Measurements from ENCODE around the gene PCNT.
"Not testable (repeated sequence)": the region's sequence is repeated elsewhere in the genome, so short reads cannot be mapped to it uniquely, and the experiment has no call there.

PCNT gene

DNA sequence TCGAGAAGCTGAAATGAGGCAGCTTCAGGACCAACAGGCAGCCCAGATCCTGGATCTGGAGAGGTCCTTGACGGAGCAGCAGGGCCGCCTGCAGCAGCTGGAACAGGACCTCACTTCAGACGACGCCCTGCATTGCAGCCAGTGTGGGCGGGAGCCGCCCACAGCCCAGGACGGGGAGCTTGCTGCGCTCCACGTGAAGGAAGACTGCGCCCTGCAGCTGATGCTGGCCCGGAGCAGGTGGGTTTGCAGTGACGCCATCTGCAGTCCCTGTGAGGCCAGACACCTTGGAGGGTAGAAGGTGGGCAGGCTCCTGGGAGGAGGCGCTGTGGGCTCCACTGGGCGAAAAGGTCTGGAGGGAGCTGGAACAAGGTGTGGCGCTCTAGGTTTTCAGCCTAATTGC is 39.7 kb downstream of the PCNT start:
- DNase-seq, result no peak

DNA sequence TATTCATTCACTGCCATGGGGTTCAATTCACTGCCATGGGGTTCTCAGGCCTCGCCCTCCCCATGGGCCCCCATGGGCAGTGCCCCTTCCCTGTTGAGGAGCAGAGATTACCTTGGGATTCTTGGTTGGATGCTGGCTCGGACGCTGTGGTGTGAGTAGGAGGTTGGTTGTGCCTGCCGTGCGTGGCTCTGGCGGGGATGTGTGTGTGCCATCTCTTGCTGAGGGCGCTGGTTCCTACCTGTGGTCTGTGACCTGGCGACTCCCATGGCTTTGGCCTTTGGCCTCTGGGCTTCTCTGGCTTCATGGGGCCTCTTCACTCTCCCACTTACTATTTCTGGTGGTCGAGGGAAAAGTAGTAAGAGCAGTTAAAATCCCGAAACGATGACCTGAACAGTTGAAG is 42.1 kb downstream of the PCNT start:
- DNase-seq, result no peak

DNA sequence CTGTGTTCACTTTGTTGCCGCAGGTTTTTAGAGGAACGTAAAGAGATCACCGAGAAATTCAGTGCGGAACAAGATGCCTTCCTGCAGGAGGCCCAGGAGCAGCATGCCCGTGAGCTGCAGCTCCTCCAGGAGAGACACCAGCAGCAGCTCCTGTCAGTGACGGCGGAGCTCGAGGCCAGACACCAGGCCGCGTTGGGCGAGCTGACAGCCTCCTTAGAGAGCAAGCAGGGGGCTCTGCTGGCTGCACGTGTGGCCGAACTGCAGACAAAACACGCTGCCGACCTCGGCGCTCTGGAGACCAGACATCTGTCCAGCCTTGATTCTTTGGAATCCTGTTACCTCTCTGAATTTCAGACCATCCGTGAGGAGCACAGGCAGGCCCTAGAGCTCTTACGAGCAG is 42.6 kb downstream of the PCNT start:
- DNase-seq, result no peak

DNA sequence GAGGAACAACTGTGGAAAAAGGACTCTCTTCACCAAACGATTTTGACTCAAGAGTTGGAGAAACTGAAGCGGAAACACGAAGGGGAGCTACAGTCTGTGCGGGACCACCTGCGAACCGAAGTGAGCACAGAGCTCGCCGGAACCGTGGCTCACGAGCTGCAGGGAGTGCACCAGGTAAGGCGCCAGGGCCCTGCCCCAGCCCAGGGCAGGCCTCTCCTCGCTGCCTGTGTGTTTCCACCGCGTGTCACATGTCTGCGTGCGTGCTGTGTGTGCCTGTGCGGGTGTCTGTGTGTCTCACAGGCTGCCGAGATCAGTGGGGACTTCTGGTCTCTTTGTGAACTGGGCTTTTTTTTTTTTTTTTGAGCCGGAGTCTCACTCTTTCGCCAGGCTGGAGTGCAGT is 43.0 kb downstream of the PCNT start:
- no peak for DNase-seq

DNA sequence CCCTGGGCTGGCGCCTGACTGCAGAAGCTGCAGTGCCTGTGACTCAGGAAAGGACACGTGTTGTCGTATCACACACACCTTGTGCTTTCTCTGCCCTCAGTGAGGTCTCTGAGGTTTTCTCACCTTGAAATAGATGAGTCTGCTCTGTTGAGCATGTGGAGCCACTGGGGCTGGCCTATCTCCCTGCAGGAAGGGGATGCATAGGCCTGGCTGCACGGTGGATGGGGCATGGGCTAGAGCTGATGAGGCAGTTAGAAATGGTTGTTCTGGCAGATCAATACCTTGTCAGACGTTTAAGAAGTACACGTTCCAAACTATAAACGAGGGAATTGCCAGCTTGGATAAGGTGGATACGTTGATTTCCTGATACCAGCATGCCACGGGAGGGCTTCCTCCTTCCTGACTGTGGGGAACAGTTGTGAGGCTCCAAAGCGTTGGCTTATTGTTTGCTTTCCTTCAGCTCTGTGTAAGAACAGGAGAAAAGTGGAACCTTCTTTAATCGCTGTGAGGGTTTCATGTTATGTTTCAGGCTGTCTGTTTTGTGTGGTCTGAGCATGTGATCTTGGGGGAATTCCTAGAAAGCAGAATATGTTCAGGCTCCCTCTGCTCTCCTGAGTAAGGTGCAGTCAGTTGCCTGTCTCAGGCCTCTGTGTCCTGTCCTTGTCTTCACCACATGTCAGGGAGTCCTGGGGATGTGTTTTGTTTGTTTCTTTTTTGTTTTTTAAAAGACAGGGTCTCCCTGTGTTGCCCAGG is 44.8 kb downstream of the PCNT start:
- no peak for DNase-seq

DNA sequence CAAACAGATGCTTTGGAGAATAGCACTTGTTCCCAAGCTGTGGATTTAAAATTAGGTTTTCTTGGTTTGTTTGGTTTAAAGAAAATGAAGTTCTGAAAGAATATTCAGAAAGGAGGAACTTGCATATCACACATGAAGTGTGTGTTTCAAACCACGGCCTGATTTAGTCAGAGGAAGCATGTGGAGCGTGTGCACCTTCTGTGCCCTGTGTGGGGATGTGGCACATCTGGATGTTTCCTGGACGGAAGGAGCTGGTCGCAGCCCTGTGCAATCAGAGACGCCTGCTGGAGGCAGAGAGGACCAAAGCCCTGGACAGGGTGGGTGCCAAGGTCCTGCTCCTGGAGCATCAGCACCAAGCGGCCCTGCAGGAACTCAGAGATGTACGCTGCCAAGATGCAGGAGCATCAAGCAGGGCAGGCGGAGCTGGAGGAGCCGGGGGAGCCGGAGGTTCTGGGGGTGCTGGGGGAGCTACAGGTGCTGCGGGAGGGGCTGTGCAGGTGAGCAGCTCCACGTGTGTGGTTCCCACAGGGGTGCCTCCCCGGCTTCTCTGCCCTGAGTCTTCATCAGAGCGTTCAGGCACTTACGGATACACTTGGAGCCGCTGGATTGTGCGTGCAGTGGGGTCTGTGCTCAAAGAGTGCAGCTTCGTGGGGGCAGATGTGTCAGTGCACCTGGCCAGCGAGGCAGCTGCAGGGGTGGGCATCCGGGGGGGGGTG is 45.7 kb downstream of the PCNT start:
- DNase-seq, result no peak

DNA sequence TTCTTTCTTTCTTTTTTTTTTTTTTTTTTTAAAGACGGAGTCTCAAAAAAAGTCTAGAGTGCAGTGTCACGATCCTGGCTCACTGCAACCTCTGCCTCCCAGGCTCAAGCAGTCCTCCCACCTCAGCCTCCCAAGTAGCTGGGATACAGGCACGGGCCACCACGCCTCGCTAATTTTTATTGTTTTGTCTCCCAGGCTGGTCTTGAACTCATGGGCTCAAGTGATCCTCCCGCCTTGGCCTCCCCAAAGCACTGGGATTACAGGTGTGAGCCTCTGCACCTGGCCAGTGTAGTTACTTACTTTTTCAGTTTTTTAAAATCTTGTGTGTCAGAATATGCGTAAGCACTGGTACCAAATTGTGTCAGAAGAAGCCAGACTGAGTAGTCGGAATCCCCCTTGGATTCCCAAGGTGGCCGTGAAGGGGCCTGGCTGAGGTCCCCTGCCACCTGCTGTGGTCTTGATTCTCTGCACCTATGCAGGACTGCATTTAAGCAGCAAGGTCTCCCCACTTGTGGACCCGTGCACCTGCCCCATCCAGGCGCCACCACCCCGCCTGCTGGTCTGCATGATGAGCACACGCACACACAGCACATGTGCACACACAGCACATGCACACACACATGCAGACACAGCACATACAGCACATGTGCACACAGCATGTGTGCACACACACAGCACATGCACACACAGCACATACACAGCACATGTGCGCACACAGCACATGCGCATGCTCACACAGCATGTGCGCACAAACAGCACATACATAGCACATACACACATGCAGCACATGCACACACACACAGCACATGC is 47.5 kb downstream of the PCNT start:
- DNase-seq, result no peak

DNA sequence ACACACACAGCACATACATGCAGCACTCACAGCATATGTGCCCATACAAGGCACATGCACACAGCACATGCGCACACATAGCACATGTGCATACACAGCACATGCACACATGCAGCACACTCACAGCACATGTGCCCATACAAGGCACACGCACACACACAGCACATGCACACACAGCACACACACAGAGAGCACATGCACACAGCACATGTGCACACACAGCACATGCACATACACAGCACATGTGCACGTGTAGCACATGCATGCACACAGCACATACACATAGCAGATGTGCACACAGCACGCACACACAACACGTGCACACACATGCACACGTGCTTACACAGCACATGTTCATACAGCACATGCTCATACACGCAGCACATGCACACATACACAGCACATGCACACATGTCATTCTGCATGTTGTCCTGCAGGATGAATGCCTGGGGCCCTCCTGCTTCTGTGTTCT is 48.1 kb downstream of the PCNT start:
- DNase-seq, result no peak

DNA sequence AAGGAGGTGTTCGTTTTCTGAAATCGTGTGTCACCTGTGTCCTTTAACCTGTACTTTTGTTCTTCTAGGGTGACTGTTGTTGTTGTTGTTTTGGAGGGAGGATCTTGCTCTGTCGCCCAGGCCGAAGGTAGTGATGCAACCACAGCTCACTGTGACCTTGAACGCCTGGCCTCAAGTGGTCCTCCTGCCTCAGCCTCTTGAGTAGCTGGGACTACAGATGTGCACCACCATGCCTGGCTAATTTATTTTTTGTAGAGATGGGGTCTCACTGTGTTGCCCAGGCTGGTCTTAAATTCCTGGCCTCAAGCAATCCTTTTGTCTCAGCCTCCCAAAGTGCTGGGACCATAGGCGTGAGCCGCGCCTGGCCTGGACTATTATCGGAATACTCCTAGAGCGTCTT is 49.0 kb downstream of the PCNT start:
- DNase-seq, result not testable (repeated sequence)

DNA sequence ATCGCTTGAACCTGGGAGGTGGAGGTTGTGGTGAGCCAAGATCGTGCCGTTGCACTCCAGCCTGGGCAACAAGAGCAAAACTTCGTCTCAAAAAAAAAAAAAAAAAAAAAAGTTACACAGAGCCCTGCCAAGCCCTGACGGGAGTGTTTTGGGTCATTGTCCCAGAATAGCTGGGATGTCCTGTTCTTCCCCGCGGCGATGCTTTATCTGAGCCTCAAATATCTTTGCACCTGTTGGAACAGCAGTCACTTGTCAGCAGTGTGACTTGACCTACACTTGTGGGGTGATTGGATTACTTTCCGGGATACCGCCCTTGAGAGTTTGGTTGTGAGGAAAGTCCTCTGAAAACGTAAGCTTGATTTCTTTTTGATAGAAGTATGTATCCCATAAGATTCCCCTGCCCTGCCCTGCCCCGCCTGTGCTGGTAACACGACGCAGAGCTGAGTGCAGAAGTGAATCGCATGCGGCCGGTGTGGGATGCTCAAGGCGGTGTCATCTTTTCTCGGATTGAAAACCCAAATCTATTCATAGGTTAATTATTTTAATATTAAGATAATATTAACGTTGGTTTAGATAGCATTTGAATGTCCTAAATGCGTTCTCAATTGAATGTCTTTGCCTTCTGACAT is 50.9 kb downstream of the PCNT start:
- DNase-seq, result no peak

DNA sequence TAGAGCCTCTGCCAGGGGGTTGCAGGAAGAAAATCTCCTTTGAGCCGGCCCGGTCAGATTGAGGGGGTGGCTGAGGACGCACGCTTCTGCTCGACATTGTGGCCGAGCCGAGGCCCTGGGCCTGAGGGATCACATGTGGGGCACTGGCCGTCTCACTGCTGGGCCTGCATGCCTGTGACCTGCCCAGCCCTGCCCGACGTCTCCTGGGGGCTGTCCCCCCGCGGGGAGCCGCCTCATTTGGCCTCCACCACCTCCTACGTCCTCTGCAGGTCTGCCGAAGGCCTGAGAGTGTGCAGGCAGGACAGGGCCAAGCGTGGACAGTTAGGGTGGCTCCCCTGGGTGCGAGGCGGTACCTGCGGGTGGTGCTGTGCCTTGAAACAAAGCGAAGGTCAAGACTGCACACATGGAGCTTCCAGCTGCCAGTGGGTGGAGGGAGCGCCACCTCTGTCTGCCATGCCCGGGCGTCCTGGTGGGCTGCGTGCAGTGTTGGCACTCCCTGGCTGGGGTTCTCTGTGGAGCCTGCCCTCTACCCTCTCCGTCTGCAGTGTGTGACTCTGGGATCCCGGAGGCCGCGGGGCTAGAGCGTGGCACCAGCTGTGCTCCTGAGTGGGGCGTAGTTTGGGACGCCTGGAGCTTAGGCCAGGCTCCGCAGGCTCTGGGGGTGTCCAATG is 51.7 kb downstream of the PCNT start:
- DNase-seq, result no peak

DNA sequence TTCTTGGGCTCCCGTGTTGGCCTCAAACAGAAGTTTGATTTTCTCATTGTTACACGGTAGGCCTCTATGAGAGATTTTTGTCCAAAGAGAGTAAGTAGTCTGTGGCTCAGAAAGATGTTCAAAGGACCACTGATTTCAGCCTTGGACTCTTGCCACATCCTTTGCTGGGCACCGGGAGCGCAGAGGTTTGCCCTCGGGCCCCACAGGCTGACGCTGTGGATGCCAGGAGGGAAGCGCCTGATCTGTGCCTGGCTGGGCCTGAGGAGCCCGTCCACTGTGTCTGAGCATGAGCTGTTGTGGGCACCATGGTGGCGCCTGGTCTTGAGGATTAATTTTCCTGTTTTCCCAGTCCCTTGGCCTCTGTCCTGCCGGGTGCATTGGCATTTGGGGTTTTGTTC is 52.3 kb downstream of the PCNT start:
- no peak for DNase-seq

DNA sequence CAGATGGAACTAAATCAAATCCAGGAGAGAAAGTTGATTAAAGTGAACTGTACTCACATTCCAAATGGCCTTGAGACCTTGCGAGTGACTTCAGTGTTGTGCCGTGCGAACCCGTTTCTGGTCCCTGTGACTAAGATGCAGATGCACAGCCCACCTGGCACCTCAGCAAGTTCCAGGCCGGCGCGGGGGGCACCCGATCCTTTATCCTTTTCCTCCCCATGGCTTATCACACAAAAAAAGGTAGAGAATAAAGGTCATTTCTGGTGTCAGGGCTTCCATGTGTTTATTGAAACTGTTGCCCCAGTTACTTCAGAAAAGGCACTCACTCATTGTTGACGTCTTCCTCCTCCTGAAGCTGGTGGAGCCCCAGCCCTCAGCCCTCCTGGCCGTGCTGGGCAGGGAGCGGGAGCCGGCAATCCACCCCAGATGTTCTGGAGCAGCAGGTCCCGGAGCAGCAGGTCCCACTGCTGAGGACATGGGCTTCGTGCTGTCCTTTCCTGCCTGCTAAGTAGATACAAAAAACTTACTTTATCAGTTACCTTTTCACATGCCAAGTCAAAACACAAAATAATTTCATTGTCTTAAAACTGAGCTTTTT is 53.0 kb downstream of the PCNT start:
- DNase-seq, result no peak

DNA sequence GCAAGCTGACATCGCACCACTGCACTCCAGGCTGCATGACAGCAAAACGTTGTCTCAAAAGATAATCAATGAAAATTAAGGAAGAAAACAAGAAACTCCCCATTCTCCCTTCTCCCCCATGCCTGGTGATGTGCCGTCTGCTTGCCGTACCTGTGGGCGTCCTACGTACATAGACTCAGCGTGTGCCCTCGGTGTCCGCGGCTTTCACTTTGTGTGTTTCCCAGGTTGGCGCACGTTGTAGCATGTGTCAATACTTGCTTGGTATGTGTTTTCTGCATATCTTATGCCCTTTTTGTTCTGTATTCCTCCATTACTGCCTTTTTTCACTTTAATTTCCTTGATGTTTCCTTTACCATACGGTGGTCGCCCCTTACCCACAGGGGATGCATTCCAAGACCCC is 53.8 kb downstream of the PCNT start:
- no peak for DNase-seq

DNA sequence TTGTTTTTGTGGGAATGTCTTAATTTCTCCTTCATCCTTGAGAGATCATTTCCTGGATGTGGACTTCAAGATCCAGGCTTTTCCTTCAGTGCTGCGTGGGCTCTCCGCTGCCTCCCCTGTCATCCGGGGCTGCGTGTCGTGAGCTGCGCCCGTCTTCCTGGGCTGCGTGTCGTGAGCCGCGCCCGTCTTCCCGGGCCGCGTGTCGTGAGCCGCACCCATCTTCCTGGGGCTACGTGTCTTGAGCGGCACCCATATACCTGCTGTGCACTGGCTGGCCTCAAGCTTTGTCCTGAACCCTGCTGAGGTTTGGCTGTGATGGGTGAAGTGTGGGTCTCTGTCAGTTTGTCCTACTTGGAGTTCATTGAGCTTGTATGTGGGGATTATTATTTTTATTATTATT is 55.1 kb downstream of the PCNT start:
- DNase-seq, result no peak

DNA sequence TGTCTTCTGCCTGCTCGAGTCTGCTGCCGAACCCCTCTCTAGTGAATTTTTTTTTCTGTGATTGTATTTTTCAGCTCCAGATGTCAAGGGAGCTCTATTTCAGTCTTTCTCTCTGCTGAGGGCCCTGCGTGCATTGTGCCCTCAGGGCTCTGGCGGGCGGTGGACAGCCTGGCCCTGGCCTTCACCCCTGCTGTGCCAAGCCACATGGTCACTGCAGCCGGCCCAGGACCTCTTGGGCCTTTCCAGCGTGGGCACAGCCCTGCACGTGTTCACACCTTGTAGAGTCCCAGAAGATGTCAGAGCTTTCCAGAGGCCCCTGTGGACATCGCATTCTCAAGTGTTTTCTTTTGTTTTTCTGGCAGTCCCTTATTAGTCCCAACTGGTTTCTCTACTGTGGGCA is 55.7 kb downstream of the PCNT start:
- no peak for DNase-seq

DNA sequence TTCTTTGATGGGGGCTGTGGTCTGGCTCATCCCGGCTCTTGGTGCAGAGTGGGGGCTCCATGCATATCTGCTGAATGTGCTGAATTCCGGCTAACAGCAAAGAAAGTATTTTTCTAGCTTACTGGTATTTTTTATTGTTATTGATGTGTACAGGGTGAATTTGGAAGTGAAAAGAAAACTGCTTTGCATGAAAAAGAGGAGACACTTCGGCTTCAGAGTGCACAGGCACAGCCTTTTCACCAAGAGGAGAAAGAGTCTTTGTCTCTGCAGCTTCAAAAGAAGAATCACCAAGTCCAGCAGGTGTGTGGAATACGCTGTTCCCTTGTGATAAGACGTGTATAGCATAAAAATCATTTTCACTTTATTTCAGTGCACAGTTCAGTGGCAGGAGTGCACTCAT is 57.6 kb downstream of the PCNT start:
- no peak for DNase-seq

DNA sequence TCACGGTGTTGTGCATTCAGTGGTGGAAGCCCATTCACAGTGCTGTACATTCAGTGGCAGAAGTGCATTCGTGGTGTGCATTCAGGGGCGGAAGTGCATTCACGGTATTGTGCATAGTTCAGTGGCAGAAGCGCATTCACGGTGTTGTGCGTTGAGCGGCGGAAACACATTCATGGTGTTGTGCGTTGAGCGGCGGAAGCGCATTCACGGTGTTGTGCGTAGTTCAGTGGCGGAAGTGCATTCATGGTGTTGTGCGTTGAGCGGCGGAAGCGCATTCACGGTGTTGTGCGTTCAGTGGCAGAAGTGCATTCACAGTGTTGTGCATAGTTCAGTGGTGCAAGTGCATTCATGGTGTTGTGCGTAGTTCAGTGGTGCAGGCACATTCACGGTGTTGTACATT is 60.6 kb downstream of the PCNT start:
- no peak for DNase-seq

DNA sequence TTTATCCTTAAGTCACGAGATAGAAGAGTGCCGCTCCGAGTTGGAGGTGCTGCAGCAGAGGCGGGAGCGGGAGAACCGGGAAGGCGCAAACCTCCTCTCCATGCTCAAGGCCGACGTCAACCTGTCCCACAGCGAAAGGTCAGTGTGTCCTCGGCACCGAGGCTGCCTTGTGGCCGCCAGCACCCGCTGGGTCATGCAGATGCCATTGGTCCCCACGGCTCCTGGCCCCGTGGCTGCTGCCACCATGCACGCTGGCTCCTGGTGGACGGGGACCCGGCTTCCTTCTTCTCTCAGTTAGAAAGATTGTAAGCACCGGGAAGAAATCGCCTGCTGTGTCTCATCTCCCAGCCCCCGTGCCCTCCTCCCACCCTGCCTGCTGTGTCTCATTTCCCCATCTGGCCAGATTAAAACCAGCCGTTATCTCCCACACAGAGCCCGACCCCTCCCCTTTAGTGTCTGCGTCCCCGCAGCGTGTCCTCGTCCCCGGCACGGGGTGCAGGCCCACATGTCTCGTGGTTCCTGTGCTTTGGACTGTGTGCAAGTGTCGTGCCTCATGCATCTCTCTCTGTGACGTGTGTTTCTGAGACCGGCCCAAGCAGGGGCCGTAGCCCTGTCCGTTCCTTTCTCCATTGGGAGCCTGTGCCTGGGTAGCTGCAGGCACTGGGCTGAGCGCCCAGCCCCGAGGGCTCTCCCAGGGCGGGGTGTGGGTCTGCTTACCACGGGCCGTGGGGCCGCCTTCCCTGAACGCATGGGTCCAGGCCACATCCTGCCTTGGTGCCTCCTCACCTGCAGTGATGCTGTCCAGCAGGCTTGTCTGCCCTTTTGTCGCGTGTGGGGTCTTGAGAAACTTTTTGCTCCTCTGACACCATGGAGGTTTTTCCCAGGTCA is 62.1 kb downstream of the PCNT start:
- no peak for DNase-seq

DNA sequence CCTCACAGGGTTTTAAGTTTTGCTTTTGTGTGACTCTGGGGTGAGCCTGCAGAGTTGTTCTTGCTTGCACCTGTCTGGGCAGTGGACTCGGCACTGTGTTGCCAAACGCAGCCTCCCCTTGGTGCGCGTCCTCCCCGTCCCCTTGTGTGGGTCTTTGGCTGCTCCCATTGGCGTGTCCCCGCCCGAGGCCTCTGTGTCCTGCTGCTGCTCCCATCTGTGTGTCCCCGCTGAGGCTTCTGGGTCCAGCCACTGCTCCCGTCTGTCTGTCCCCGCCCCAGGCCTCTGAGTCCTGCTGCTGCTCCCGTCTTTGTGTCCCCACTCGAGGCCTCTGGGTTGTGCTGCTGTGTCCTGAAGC is 62.8 kb downstream of the PCNT start:
- DNase-seq, result no peak

DNA sequence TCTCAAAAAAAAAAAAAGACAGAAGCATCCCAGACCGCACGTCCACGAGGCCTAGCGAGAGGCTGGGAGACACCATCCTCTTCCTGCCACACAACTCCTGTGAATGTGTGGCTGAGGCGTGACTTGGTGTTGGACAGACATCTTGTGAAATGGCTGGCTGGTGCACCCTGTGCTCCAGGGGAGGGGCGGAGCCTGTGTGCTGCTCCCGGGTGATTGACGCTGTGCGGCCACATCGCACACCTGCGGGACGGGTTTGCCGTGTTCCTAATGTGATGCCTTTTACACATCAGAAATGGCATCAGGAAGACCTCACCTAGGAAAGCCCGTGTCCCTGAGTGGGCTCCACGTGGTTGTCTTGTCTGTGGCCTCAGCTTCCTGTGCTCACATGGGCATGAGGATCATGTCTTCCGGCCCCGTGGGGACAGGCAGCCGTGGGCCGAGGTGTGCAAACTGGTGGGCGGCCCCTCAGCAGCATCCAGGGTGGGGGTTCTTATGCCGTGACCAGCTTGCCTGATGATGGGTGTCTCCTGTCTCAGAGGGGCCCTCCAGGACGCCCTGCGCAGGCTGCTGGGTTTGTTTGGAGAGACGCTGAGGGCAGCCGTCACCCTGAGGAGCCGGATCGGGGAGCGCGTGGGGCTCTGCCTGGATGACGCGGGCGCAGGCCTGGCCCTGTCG is 64.4 kb downstream of the PCNT start:
- DNase-seq, result no peak

Measured in DMS79 treated with DMSO at 0.1 percent for 48 hours (cell line).